SK-N-SH treated with all-trans-retinoic acid at 6 μM for 48 hours (cell line): Measurements from ENCODE around the gene RPL36AL.
A peak's percentile ranks its signal among the peaks of the same experiment; 100 is the strongest.

Experiments used
- ATAC-seq: fragments of 200-7000 bp; cut with Tn5 transposase; 3 replicates; pipeline ENCODE4 v1.9.1; 2020; ENCODE audit warnings: mild to moderate bottlenecking, moderate library complexity
- ARNTL ChIP-seq: fragments of 450-650 bp; formaldehyde crosslinking; IDR thresholded peaks from 2 replicates; pipeline ENCODE4 v1.5.0; 2020; ENCODE audit warnings: low read depth, mild to moderate bottlenecking, moderate library complexity, borderline replicate concordance
- BACH2 ChIP-seq: fragments of 250-450 bp; sonication (Bioruptor Pico); IDR thresholded peaks from 2 replicates; pipeline ENCODE4 v1.9.0; 2021; ENCODE audit warnings: mild to moderate bottlenecking, borderline replicate concordance
- CSDC2 ChIP-seq: fragments of 250-450 bp; sonication (Bioruptor Pico); IDR thresholded peaks from 2 replicates; pipeline ENCODE4 v1.5.0; 2020; ENCODE audit warnings: mild to moderate bottlenecking, moderate library complexity
- ESRRG ChIP-seq: fragments of 250-450 bp; sonication (Bioruptor Pico); IDR thresholded peaks from 2 replicates; pipeline ENCODE4 v1.6.1; 2021; ENCODE audit warnings: mild to moderate bottlenecking
- GLIS3 ChIP-seq: fragments of 250-450 bp; sonication (Bioruptor Pico); IDR thresholded peaks from 2 replicates; pipeline ENCODE4 v1.5.0; 2020; ENCODE audit warnings: mild to moderate bottlenecking, moderate library complexity
- ISL1 ChIP-seq: fragments of 250-450 bp; sonication (Bioruptor Pico); IDR thresholded peaks from 2 replicates; pipeline ENCODE4 v2.1.2; 2022; ENCODE audit warnings: mild to moderate bottlenecking, moderate library complexity
- OSR1 ChIP-seq: fragments of 250-450 bp; sonication (Bioruptor Pico); IDR thresholded peaks from 2 replicates; pipeline ENCODE4 v1.8.0; 2022; ENCODE audit warnings: moderate library complexity, mild to moderate bottlenecking, inconsistent platforms
- SNAI2 ChIP-seq: fragments of 250-450 bp; sonication (Bioruptor Pico); IDR thresholded peaks from 2 replicates; pipeline ENCODE4 v1.5.0; 2020; ENCODE audit warnings: mild to moderate bottlenecking, moderate library complexity
- TCF4 ChIP-seq: fragments of 250-450 bp; sonication (Bioruptor Pico); IDR thresholded peaks from 2 replicates; pipeline ENCODE4 v1.8.0; 2021; ENCODE audit warnings: mild to moderate bottlenecking, moderate library complexity, borderline replicate concordance
- TOX ChIP-seq: fragments of 250-450 bp; sonication (Bioruptor Pico); IDR thresholded peaks from 2 replicates; pipeline ENCODE4 v1.8.0; 2021; ENCODE audit warnings: mild to moderate bottlenecking, moderate library complexity, borderline replicate concordance
- TSHZ2 ChIP-seq: fragments of 250-450 bp; sonication (Bioruptor Pico); IDR thresholded peaks from 2 replicates; pipeline ENCODE4 v1.5.0; 2020; ENCODE audit warnings: mild to moderate bottlenecking, moderate library complexity
- ZC3H10 ChIP-seq: fragments of 250-450 bp; sonication (Bioruptor Pico); IDR thresholded peaks from 2 replicates; pipeline ENCODE4 v1.5.1; 2021; ENCODE audit warnings: mild to moderate bottlenecking, moderate library complexity
- ZFP3 ChIP-seq: fragments of 250-450 bp; sonication (Bioruptor Pico); IDR thresholded peaks from 2 replicates; pipeline ENCODE4 v1.5.0; 2020; ENCODE audit warnings: mild to moderate bottlenecking, moderate library complexity
- ZFP30 ChIP-seq: fragments of 450-650 bp; formaldehyde crosslinking; IDR thresholded peaks from 2 replicates; pipeline ENCODE4 v1.5.0; 2022; ENCODE audit warnings: mild to moderate bottlenecking, moderate library complexity
- ZNF565 ChIP-seq: fragments of 450-650 bp; formaldehyde crosslinking; conservative IDR thresholded peaks from 2 replicates; pipeline ENCODE4 v1.5.0; 2020; ENCODE audit warnings: low read depth, mild to moderate bottlenecking, moderate library complexity
- ZNF70 ChIP-seq: fragments of 450-650 bp; formaldehyde crosslinking; IDR thresholded peaks from 2 replicates; pipeline ENCODE4 v1.5.0; 2020; ENCODE audit warnings: mild to moderate bottlenecking, moderate library complexity
- ZNF8 ChIP-seq: fragments of 450-650 bp; formaldehyde crosslinking; IDR thresholded peaks from 2 replicates; pipeline ENCODE4 v1.5.0; 2020; ENCODE audit warnings: mild to moderate bottlenecking, moderate library complexity
- TF ChIP-seq, protein P1 (sequence below): fragments of 250-450 bp; sonication (Bioruptor Pico); IDR thresholded peaks from 2 replicates; pipeline ENCODE4 v1.5.1; 2020; ENCODE audit warnings: low read depth, mild to moderate bottlenecking, moderate library complexity
- TF ChIP-seq, protein P2 (sequence below): fragments of 250-450 bp; sonication (Bioruptor Pico); IDR thresholded peaks from 2 replicates; pipeline ENCODE4 v1.5.1; 2021; ENCODE audit warnings: mild to moderate bottlenecking, moderate library complexity
- TF ChIP-seq, protein P3 (sequence below): fragments of 250-450 bp; sonication (Bioruptor Pico); IDR thresholded peaks from 2 replicates; pipeline ENCODE4 v1.8.0; 2021; ENCODE audit warnings: low read depth, mild to moderate bottlenecking, moderate library complexity, borderline replicate concordance

Gene RPL36AL

GRCh38 chr14:49614196-49614595 lies 6.2 kb downstream of the RPL36AL start:
- TF ChIP-seq TCF4 (CRISPR knock-in tag) (no peak), BACH2 (no peak), ARNTL (no peak), OSR1 (no peak), ZNF70 (CRISPR knock-in tag) (no peak), TSHZ2 (CRISPR knock-in tag) (no peak), ISL1 (CRISPR knock-in tag) (no peak), SNAI2 (no peak), GLIS3 (no peak), ZFP3 (CRISPR knock-in tag) (no peak), CSDC2 (no peak)
- TF ChIP-seq, protein P1, sequence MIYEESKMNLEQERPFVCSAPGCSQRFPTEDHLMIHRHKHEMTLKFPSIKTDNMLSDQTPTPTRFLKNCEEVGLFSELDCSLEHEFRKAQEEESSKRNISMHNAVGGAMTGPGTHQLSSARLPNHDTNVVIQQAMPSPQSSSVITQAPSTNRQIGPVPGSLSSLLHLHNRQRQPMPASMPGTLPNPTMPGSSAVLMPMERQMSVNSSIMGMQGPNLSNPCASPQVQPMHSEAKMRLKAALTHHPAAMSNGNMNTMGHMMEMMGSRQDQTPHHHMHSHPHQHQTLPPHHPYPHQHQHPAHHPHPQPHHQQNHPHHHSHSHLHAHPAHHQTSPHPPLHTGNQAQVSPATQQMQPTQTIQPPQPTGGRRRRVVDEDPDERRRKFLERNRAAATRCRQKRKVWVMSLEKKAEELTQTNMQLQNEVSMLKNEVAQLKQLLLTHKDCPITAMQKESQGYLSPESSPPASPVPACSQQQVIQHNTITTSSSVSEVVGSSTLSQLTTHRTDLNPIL (CRISPR knock-in tag): no peak
- TF ChIP-seq, protein P2, sequence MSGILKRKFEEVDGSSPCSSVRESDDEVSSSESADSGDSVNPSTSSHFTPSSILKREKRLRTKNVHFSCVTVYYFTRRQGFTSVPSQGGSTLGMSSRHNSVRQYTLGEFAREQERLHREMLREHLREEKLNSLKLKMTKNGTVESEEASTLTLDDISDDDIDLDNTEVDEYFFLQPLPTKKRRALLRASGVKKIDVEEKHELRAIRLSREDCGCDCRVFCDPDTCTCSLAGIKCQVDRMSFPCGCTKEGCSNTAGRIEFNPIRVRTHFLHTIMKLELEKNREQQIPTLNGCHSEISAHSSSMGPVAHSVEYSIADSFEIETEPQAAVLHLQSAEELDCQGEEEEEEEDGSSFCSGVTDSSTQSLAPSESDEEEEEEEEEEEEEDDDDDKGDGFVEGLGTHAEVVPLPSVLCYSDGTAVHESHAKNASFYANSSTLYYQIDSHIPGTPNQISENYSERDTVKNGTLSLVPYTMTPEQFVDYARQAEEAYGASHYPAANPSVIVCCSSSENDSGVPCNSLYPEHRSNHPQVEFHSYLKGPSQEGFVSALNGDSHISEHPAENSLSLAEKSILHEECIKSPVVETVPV (CRISPR knock-in tag): no peak
- ATAC-seq: no peak

DNA sequence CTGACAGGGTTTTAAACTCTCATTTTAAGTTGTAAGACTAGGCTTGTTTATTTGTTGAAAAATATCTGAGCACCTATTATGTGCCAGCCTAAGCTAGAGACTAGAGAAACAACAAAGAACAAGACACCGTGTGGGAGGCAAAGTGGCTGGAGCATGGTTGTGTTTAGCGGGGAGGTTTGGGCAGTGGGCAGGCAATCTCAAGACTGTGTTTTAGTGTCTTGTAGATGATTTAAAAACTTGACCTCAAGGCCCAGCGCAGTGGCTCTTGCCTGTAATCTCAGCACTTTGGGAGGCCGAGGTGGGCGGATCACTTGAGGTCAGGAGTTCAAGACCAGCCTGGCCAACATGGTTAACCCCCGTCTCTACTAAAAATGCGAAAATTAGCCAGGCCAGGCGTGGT lies 7.8 kb downstream of the RPL36AL start:
- ATAC-seq: no peak
- TF ChIP-seq TOX: no peak
- no peak for TF ChIP-seq ZNF565
- no peak for TF ChIP-seq OSR1
- TF ChIP-seq, protein P1 (CRISPR knock-in tag): no peak
- TF ChIP-seq, protein P2 (CRISPR knock-in tag): no peak
- TF ChIP-seq ZC3H10 (CRISPR knock-in tag): no peak
- TF ChIP-seq ZNF8 (CRISPR knock-in tag): no peak
- no peak for TF ChIP-seq ZFP3 (CRISPR knock-in tag)
- no peak for TF ChIP-seq GLIS3
- no peak for TF ChIP-seq TCF4 (CRISPR knock-in tag)
- no peak for TF ChIP-seq ZNF70 (CRISPR knock-in tag)
- no peak for TF ChIP-seq SNAI2
- no peak for TF ChIP-seq BACH2
- no peak for TF ChIP-seq ESRRG
- no peak for TF ChIP-seq ZFP30 (CRISPR knock-in tag)
- no peak for TF ChIP-seq CSDC2
- TF ChIP-seq, protein P3, sequence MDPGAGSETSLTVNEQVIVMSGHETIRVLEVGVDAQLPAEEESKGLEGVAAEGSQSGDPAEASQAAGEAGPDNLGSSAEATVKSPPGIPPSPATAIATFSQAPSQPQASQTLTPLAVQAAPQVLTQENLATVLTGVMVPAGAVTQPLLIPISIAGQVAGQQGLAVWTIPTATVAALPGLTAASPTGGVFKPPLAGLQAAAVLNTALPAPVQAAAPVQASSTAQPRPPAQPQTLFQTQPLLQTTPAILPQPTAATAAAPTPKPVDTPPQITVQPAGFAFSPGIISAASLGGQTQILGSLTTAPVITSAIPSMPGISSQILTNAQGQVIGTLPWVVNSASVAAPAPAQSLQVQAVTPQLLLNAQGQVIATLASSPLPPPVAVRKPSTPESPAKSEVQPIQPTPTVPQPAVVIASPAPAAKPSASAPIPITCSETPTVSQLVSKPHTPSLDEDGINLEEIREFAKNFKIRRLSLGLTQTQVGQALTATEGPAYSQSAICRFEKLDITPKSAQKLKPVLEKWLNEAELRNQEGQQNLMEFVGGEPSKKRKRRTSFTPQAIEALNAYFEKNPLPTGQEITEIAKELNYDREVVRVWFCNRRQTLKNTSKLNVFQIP: no peak

DNA sequence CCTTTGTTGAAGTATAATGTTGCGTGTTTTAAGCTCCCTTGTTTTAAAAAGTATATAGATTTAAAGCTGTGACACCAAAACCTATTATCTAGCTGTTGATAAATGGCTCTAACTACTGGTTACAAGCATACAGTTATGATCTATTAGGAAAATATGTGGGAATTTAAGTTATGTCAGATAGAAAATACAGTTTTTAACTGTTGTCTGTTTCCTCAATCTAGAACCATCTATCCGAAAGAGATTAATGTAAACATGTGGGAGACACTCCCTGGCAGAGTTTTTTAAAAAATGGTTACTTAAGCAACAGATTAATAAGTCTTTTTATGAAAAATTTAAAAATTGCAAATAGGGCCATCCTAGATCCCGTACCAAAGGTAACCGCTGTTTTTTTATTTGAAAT lies 8.2 kb downstream of the RPL36AL start:
- TF ChIP-seq ESRRG (no peak), CSDC2 (no peak), ISL1 (CRISPR knock-in tag) (no peak), GLIS3 (no peak), ZNF565 (no peak), ZC3H10 (CRISPR knock-in tag) (no peak), ZFP30 (CRISPR knock-in tag) (no peak), TCF4 (CRISPR knock-in tag) (no peak), ZFP3 (CRISPR knock-in tag) (no peak), SNAI2 (no peak)
- TF ChIP-seq, protein P3: no peak
- TF ChIP-seq, all 23 proteins: peak for 0
- peak; percentile 31; the same call in 2 of the 3 replicates for ATAC-seq
